NCI-H82 treated with DMSO at 0.1 percent for 48 hours (cell line): Measurements from ENCODE around the gene DELE1.
"Not testable (repeated sequence)": the region's sequence is repeated elsewhere in the genome, so short reads cannot be mapped to it uniquely, and the experiment has no call there.

Experiments
- DNase-seq: peaks from one replicate; lab custom pipeline; 2025; ENCODE audit not compliant: unreplicated experiment; lab: John Stamatoyannopoulos, UW

Gene DELE1

DNA sequence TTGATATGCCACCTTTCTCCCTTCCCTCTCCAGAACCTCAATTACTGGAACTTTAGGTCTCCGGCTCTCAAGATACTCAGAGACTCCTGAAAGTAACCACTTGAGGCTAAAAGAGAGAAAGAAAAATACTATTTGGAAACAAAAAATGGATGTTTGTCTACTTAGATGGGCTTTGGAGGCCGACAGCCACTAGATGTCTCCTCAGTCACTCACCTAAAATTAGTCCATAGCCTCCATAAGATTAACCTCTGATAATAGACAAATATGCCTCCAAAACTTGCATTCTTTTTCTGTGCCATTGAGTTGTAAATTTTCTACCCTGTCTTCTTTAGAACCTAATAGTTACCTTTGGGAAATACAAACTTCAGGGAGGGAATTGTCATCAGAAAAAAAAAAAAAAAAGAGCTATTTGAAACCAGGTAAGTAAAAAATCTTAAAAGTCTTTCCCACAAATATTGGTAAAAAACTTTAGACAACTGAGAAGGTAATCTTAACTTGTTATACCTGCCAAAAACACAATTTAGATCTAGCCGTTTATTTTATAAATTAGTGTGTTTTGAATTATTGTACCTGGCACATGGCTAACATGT, 34.3 kb upstream of the DELE1 start:
- DNase-seq = no peak

DNA sequence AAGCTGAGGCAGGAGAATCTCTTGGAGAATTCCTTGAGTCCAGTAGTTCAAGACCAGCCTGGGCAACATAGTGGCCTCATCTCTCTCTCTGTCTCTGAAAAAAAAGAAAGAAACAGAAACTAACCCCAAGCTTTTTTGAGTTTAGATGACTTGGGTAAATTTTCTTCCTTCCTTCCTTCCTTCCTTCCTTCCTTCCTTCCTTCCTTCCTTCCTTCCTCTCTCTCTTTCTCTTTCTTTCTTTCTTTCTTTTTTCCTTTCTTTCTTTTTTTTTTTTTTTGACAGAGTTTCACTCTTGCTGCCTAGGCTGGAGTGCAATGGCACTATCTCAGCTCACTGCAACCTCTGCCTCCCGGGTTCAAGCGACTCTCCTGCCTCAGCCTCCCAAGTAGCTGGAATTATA, 33.2 kb upstream of the DELE1 start:
- not testable (repeated sequence) for DNase-seq

DNA sequence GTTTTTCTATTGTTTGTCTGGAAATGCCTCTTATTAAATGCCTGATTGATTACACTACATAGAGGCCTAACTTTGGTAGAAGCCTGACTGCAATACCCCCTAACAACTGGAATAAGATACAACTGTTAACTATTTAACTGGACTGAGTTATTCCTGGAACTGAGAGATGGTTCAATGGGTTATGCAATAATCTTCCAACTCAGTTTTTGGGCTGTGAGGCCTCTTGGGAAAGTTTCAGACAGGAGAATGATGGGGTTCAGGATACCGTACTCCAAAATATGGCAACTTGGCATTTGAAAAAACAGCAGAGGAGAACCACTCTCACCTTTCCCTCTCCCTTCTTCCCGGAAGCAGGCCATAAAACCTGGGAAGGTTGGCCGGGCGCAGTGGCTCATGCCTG, 26.2 kb upstream of the DELE1 start:
- no peak for DNase-seq

DNA sequence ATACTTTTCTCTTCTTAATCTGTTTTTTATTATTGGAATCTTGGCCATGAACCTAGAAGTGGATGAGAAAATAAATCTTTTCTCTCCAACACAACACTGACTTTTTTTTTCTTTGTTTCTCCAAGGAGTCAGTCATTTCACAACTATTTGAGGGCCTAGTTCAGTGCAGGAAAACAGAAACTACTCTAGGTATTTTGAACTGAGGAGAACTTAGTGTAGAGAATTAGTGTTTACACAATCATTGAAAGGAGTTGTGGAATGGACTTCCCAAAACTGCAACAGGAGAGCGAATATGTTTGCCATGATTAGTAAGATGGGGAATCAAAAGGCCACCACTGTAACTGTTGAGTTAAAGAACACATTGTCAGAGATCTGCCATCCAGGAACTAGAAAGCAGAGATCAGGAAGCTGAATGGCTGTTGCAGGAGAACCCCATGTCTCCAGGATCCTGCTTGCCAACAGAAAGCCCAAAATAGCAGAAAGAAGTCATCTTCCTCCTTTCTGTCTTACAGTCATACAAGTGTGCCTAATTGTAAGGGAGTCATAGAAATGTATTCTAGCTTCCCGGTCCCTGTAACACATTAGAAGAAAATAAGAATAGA, 25.1 kb upstream of the DELE1 start:
- DNase-seq = no peak

DNA sequence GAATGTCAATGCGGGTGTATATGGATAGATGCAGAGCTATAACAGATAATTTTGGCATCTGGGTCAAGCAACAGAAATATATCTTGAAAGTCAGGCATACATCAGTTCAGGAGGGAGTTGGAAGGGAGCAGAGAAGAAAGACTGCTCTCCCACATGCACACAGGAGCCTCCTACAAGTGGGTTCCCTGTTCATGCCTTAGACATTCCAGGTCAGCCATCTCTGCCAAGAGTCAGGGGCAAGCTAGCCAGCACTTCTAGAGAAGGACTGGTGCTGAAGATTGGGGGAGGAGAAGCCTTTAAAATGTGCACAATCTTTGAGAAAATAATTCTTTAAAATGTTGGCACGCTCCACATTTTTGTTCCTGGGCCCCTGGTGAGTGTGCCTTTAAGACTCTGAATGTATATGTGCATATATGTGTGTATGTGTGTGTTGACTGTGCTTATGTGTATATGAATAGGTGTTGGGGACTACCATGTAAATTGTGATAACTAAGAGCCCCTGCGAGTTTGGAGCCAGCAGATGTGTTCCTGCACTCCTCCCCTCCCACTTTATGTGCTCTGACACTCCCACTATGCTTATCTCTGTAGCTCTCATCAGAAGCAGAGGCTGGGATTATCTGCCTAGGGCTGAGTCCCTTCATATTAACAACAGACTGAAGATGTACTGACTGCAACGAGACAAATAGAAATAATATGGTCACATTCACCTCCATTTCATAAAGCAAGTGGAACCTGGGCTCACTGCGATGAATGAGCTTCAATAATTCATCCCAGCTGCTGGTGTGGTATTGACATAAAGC, 21.5 kb upstream of the DELE1 start:
- DNase-seq = no peak

DNA sequence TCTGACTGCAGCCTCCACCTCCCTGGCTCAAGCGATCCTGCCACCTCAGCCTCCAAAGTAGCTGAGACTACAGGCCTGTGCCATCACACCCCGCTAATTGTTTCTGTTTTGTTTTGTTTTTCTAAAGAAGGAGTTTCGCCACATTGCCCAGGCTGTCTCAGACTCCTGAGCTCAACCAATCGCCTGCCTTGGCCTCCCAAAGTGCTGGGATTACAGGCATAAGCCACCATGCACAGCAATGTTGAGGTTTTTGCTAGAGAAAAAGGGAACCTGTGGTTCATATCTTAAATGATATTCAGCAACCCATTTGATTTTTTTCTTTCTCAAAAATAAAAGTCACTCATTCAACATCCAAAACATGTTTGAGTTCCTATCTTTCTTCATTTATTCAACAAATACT, 20.4 kb upstream of the DELE1 start:
- no peak for DNase-seq

DNA sequence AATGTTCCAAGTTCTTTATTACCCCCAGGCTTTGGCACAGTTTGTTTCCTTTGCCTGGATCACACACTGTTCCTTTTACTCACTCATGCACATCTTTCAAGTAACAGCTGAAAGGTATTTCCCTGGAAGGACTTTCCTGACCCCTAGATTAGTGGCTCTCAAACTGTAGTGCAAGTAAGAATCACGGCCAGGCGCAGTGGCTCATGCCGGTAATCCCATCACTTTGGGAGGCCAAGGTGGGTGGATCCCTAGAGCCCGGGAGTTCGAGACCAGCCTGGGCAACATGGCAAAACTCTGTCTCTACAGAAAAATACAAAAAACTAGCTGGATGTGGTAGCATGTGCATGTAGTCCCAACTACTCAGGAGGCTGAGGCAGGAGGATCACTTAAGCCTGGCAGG, 19.1 kb upstream of the DELE1 start:
- no peak for DNase-seq

DNA sequence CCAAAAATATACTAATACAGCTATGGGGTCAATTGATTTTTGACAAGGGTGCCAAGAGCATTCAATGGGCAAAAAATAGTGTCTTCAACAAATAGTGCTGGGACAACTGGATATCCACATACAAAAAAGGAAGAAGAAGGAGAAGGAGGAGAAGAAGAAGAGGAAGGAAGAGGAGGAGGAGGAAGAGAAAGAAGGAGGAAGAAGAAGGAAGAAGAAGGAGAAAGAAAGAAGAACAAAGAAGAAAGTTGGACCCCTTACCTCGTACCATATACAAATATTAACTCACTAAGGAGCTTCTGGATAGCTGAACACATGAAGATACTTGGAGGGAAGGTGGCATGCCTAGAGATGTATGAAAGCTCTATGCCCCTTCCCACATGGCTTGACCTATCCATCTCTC, 17.2 kb upstream of the DELE1 start:
- no peak for DNase-seq

DNA sequence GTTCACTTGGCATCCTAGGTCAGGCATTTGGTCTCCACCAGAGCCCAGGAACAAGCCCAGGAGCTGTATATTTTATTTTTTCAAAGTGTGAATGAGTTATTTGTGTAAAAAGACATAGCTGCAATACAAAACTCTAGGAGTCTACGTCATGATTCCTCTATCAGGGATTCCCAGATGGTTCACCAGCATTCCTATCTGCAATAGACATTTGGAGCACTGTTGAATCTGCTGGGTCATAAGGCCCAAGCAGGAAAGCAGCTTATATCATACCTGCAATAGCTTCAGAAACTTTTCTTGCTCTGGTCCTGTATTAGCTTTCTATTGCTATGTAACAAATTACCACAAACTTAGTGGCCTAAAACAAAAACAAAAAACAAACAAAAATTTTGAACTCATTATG, 16.7 kb upstream of the DELE1 start:
- DNase-seq = no peak

DNA sequence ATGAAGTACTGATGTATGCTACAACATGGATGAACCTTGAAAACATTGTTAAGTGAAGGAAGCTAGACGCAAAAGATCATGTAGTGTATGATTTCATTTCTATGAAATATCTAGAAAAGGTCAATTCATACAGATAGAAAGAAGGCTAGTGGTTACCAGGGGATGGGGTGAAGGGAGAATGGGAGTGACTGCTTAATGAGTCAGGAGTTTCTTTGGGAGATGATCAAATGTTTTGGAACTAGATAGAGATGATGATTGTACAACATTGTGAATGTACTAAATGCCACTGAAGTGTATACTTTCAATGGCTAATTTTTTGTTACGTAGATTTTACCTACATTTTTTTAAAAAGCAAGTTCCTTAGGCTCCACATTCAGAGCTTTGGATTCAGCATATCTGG, 14.9 kb upstream of the DELE1 start:
- DNase-seq = no peak

DNA sequence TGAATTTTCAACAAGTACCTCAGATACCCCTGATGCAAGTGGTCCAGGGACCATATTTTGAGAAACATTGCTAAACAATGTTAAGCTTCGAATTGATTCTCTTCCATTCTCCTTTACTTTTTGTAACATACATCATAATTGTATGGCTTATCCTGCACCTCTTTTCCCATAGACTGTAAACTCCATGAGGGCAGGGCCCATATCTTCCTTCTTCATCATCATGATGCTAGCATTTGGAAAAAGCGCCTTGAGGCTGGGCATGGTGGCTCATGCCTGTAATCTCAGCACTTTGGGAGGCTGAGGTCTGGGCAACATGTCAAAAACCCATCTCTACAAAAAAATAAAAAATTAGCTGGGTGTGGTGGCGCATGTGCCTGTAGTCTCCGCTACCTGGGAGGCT, 14.5 kb upstream of the DELE1 start:
- DNase-seq = no peak

DNA sequence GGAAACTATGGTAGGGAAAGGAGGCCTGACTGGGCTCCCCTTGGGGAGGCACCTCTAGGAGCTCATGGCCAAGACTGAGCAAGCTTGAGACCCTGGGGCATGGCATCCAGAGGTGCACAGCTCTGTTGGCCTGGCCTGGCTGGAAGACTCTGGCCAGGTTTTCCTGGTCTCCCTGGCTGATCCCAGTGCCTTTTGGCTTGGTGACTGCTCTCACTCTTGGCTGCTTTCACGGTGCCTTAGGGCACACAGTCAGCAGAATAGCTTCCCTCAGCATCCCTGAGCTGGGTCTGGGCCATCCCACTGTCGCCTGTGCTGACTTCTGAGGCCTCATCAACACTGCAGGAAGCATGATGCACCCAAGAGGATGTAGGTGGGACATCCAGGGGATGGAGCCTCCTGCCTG, 13.4 kb upstream of the DELE1 start:
- no peak for DNase-seq

DNA sequence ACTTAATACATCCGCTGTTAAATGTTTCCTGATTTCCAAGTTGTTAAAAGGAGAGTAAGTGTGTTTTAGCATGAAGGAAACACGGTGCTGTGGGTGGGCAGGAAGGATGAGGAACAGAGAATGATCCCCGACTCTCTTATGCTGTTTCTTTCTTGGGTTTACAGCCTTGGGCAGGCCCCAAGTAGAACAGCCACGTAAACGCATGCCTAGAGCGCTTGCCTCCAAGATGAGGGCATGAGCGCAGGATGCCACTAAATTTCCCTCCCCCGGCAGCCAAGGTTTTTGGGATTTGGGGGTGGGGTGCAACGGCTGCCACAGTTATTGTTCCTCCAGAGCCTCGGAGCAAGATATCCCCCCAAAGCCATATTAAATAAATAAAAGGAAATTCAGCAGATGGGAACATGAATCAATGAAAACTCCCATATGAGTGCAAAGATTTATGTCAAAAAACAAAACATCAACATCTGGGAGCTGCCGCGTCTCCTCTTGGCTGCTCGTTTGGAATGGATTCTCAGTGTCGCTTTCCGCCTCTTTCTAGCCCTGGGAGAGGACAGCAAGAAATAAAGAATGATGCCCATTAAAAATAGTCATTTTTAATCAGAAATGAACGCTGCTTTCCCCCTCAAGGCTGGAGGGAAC, 10.0 kb upstream of the DELE1 start:
- DNase-seq = no peak

DNA sequence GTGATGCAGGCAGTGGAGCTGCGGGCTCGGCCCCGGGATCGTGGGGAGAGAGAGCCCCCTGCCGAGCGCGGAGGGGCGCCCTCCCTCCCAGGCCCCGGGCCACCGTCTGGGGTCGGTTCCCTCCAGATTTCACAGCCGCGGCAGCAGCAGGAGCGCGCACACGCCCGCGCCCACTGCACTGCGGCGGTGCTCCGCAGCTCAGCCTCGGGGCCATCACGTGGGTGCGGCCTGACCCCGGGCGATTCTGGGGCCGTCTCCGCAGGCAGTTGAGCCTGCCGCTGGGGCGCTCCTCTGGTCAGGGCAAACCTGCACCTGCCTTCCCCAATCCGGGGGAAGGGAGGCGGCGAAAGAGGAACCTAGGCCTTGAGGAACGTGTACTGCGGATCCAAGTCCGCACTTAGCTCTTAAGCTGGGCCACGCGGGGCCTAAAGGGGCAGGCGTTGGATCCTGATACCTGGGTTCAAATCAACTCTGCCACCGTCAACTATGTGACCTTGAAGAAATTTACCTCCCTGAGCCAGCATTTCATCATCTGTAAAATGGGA, 9.4 kb upstream of the DELE1 start:
- no peak for DNase-seq

DNA sequence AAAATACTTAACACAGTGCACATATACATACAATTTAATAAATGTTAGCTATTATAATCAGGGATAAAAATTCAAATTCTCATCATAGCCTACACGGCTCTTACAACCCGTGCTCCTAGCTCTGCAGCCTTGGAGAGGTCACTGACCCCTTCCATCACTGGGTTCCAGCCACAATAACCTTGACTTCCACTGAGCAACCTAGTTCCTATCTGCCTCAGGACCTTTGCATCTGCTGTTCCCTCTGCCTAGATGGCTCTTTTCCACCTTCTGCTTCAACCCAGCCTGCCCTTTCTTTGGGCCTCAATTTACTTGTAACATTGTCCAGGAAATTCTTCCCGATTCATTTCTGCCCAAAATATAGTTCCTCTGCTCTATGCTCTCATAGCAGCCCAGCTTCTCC, 8.9 kb upstream of the DELE1 start:
- DNase-seq = no peak

DNA sequence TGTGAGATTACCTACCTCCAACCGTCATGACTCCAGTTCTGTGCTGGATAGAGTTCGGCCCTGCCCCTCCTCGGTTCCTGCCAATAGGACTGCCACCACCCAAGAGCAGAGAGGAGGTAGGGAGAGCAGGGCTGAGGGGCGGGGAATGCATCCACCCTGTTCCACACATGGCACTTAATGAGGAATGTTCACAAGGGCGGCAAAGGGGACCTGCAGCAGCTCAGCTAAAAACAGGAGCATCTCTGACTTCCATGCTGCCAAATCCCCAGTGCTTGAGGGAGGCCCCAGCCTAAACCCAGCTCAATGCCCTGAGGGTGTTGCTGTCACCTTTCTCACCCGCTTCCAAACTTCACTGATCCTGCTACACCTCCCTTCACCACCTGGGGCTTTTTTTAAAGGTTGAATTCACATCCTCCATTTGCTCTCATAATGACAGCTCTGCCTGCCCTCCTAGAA, 7.8 kb upstream of the DELE1 start:
- DNase-seq = no peak

DNA sequence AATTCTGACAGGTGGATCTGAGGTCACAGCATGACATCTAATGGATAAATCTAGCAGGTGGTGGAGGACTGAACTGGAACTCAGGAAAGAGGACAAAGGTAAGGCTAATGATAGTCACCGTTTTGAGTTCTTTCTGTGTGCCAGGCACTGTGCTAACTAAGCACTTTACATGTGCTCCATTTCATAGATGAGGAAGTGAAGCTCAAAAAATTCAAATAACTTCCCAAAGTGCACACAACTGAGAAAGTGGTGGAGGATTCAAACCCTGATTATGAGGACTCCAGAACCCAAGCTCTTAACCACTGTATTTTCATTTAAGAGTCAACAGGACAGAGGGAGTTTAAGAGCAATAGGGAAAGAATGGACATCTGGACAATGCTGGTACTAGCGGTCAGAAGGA, 7.1 kb upstream of the DELE1 start:
- DNase-seq = no peak

DNA sequence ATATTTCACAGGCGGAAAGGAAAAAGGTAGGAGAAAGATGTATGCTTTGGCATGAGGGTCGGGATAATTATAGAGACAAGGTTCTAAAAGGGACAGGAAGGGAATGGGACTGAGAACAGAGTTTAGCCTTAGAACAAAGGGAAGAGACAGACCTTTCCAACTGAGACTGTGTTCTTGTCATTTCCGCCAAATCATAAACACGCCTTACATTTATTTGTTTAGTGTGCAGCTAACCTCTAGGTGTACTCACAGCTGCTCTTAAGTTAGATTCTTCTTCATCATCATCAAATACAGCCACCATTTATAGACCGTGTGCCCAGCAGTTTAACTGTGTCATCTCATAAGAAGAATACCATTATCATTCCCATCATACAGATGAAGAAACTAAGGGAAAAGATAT, 5.9 kb upstream of the DELE1 start:
- no peak for DNase-seq

DNA sequence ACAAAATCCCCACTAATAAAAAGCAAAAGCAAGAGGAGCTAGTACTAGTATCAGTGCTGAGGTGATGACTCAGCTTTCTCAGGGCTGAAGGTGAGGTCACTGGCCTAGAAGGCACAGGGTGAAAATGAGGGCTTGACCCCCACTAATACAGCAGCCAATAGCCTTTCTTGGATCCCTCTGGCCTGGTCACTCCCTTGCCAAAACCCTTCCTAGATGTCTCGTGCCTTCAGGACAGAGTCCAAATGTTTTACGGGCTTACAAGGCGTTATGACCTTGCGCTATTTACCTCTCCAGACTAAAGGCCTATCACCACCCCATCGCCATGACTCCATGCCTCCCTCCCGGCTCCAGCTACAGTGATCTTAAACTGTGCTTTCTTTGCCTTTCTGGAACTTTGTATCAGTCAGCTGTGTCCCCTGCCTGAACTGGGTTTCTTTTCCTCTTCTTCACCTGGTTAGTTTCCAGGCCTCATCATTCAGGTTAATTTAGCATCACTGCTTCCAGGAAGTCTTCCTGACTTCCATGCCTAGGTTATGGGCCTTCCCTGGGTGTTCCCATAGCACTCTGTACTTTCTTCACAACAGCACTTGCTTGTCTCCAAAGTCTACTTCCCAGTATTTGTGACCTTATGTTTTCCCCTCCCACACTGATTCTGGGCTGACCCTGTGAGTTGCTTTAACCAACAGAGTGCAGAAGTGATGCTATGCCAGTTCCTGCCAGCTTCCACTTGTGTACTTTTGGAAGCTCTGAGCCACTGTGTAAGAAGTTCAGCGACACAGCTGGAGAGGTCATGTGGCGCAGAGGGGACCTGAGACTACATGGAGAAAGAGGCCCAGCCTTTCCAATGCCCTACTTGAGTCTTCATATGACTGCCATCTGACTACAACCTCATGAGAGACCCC, 4.2 kb upstream of the DELE1 start:
- no peak for DNase-seq

DNA sequence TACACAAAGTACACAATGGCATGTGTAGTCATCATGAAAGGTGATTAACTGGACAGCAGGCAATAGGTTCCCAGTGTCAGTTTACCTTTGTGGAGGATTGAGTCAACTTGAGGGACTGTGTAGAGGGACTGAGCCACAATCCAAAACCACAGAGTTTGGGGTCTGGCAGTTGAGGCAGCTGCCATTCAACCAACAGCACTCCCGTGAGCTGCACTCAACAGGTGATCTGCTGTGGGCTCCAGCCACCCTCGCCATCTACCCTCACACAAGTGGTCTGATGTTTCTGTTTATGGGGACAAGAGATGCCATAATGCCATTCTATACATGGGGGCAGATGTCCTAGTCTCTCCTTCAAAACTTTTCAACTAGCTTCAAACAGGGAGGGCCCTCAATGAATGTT, 2.9 kb upstream of the DELE1 start:
- DNase-seq = no peak
